ENCODE data around the gene SSBP4. TPM values are rescaled to one million over a fixed set of nuclear protein-coding genes. Genes with fewer than 3 reads are reported as not detected.

SSBP4 gene
- total and polyA plus RNA-seq, 9 of the 15 experiments (the other 6 are each of a cell fraction or from before 2014, with no cell fraction given) = 1.1 to 189 (median 39.0) TPM

GRCh38 chr19:18456279-18456678 lies 37.1 kb downstream of the SSBP4 start:
- no peak for ATAC-seq

GRCh38 chr19:18456974-18457373 lies 37.8 kb downstream of the SSBP4 start:
- FAIRE-seq (no peak), ATAC-seq (no peak), DNase-seq (ENCODE audit: extremely low read depth in 1 of 4, low spot score in 3 of 4) (no peak)
- Histone ChIP-seq H3K9me1 (ENCODE audit: control insufficient read depth, insufficient read depth, low read length) (no peaks in the 10 kb centered on the region), H3K79me2 (ENCODE audit: control insufficient read depth, insufficient read depth, low read length) (no peaks in the 10 kb centered on the region; the same call in 2 of the 3 replicates), H3K36me3 (ENCODE audit: control insufficient read depth, insufficient read depth, low read length) (peaks cover 69% of the 10 kb centered on the region), H3K27ac (ENCODE audit: extremely low read depth, low read depth, low read length) (no peak overlapping the region), H2AFZ (ENCODE audit: low read depth, low read length) (no peak overlapping the region), H3K4me1 (replicated peaks in 1 of 2; ENCODE audit: control insufficient read depth in 2 of 2, insufficient read depth in 2 of 2, low read length in 2 of 2) (peaks cover 0 to 19% of the 10 kb centered on the region in 2 experiments; a peak in 2 of 5 replicates), H3K27me3 (ENCODE audit: control insufficient read depth in 2 of 2, insufficient read depth in 2 of 2, low read length in 2 of 2) (no peaks in the 10 kb centered on the region), H3K4me3 (no peak overlapping the region), H3K9ac (ENCODE audit: insufficient read depth in 1 of 2, low read depth in 2 of 2, low read length in 2 of 2) (no peak overlapping the region), H3K9me3 (replicated peaks; ENCODE audit: control insufficient read depth, insufficient read depth, low read depth, low read length) (no peaks in the 10 kb centered on the region), H4K20me1 (replicated peaks; ENCODE audit: control insufficient read depth, insufficient read depth, low read length) (peaks cover 3% of the 10 kb centered on the region; the same call in 1 of the 2 replicates), H3K4me2 (ENCODE audit: insufficient read depth, low read length) (no peak overlapping the region)
- TF ChIP-seq NKRF (IDR thresholded peaks at IDR 0.05; ENCODE audit: borderline replicate concordance) (no peak), POLR2G (IDR thresholded peaks at IDR 0.05; ENCODE audit: low read depth, low read length) (peak; percentile 37; the same call in 1 of the 2 replicates), BCLAF1 (IDR thresholded peaks at IDR 0.05; ENCODE audit: borderline replicate concordance in 1 of 2, control insufficient read depth in 1 of 2, low read depth in 2 of 2, low read length in 1 of 2) (no peak)
- no TSS peak for BruUV-seq (replicated peaks)
- in situ Hi-C loops (cut with MboI) = no loop called here
- intact Hi-C loops (cut with micrococcal nuclease) = no loop called here
- WGBS (ENCODE audit: insufficient coverage, low coverage, missing lambda C conversion rate) = 94% methylated on average over 8 of the region's 9 CpGs
- ChIA-PET CTCF (ENCODE audit: low intra/inter-chr PET ratio) (no interaction called here), POLR2A (interaction anchor here (0.7 to 1.3 kb wide), 5 partner anchors 10 to 69 kb away, joined by 3 to 6 read pairs (median 3); no protein-coding TSS in a partner anchor)

More at GRCh38 chr19:18456279-18456678, 37.1 kb downstream of the SSBP4 start:
- BruUV-seq (replicated peaks) = no TSS peak
- Histone ChIP-seq H3K4me2 (ENCODE audit: insufficient read depth, low read length) (no peak overlapping the region), H2AFZ (ENCODE audit: low read depth, low read length) (no peak overlapping the region), H4K20me1 (replicated peaks; ENCODE audit: control insufficient read depth, insufficient read depth, low read length) (no peaks in the 10 kb centered on the region; the same call in 1 of the 2 replicates), H3K9me3 (replicated peaks; ENCODE audit: control insufficient read depth, insufficient read depth, low read depth, low read length) (no peaks in the 10 kb centered on the region), H3K4me1 (replicated peaks in 1 of 2; ENCODE audit: control insufficient read depth in 2 of 2, insufficient read depth in 2 of 2, low read length in 2 of 2) (peaks cover 0 to 16% of the 10 kb centered on the region in 2 experiments; a peak in 2 of 5 replicates), H3K79me2 (ENCODE audit: control insufficient read depth, insufficient read depth, low read length) (no peaks in the 10 kb centered on the region; the same call in 2 of the 3 replicates), H3K27ac (ENCODE audit: extremely low read depth, low read depth, low read length) (no peak overlapping the region), H3K9me1 (ENCODE audit: control insufficient read depth, insufficient read depth, low read length) (no peaks in the 10 kb centered on the region), H3K36me3 (ENCODE audit: control insufficient read depth, insufficient read depth, low read length) (peaks cover 69% of the 10 kb centered on the region), H3K27me3 (ENCODE audit: control insufficient read depth in 2 of 2, insufficient read depth in 2 of 2, low read length in 2 of 2) (no peaks in the 10 kb centered on the region), H3K4me3 (no peak overlapping the region), H3K9ac (ENCODE audit: insufficient read depth in 1 of 2, low read depth in 2 of 2, low read length in 2 of 2) (no peak overlapping the region)
- POLR2A ChIA-PET = interaction anchor here (0.7 kb wide), 1 partner anchor 55 kb away, joined by 4 read pairs; no protein-coding TSS in a partner anchor
- FAIRE-seq (no peak), DNase-seq (ENCODE audit: extremely low read depth in 1 of 4, low spot score in 3 of 4) (no peak)
- intact Hi-C loops (cut with micrococcal nuclease) = no loop called here
- WGBS (ENCODE audit: insufficient coverage, low coverage, missing lambda C conversion rate) = 87% methylated on average over 4 of the region's 4 CpGs
- TF ChIP-seq ZNF263 (CRISPR knock-in tag; IDR thresholded peaks at IDR 0.05; ENCODE audit: borderline replicate concordance) (peak; percentile 84), BCOR (IDR thresholded peaks at IDR 0.05) (no peak)
- in situ Hi-C loops (cut with MboI) = no loop called here
- CTCF ChIA-PET (ENCODE audit: low intra/inter-chr PET ratio) = no interaction called here

All from K562 (cell line).